HG02870 (cell line): ENCODE data around the gene JAKMIP3.
A peak's percentile ranks its signal among the peaks of the same experiment; 100 is the strongest.

Source experiments
- ATAC-seq: cut with Tn5 transposase; IDR thresholded peaks from one replicate; pipeline ENCODE4 v1.9.1; 2021; ENCODE audit warnings: mild to moderate bottlenecking, moderate library complexity; ENCODE audit not compliant: unreplicated experiment

The JAKMIP3 gene

GRCh38 chr10:132065491-132066105, at the start of gene JAKMIP3:
TSS of gene JAKMIP3 (plus strand) at chr10:132065946. CDS start at chr10:132104809, 38,863 bp downstream.
- no peak for ATAC-seq

DNA sequence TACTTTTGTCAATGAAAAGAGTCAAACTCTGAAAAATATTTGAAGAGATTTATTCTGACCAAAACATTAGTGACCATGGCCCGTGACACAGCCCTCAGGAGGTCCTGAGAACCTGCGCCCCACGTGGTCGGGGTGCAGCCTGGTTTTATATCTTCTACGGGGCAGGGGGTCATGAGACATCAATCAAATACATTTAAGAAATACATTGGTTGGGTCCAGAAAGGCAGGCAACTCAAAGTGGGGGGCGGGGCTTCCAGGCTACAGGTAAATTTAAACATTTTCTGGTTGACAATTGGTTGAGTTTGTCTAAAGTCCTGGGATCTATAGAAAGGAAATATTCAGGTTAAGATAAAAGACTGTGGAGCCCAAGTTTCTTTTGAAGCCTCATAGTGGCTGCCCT, 49.2 kb upstream of the JAKMIP3 start:
- no peak for ATAC-seq

DNA sequence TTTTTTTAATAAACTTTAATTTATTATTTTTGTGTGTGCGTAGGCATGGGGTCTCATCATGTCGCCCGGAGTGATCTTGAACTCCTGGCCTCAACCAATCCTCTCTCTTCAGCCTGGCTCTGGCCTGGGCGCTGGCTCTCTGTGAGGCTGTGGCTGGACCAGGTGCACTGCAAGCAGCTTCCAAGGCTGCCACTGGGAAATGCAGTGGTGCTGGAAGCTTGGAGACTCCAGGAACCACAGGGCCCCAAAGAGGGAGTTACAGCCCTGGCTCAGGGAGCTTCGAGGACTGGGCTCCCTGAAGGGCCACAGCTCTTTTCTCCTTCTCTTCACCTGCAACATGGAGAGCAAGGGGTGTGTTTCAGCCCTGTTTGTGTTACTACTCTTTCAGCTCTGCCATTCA, 47.3 kb upstream of the JAKMIP3 start:
- ATAC-seq = no peak

DNA sequence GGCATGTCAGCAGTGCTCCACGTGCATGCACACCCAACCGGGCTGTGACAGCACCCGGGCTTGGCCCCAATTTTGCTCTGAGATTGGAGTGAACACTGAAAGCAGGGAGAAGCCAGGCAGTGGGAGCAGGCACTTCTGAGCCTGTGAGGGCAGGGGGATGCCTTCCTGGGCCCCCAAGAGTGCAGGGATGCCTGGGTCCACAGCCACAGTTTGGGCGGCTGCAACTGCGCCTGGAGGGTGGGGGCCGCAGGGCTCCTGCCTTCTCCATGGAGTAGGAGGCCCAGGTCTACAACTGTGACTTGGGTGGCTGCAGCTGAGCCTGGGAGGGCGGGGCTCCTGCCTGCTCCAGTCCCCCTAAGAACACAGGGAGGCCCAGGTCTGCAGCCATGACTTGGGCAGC, 46.4 kb upstream of the JAKMIP3 start:
- ATAC-seq = no peak

GRCh38 chr10:132020456-132020855, 45.3 kb upstream of the JAKMIP3 start:
- no peak for ATAC-seq

DNA sequence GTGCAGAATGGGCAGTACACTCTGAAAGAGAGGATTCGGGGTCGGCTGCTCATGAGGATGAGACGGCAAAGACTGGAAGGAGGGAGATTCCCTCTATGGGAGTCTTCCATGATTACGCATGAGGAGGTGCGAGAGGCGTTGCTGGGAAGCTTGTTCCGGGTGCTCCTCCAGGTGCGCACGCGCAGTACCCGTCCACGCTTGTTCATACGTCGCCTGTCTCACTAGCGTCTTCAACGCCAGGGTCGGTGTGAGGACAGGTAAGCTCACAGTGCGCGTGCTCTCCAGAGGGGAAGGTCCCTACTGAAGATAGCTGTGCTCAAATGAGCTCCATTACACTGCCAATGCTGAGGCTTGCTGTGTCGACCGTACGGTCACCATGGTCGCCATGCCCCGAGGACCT, 44.7 kb upstream of the JAKMIP3 start:
- no peak for ATAC-seq

GRCh38 chr10:132021504-132022143, 44.1 kb upstream of the JAKMIP3 start:
- ATAC-seq = no peak

DNA sequence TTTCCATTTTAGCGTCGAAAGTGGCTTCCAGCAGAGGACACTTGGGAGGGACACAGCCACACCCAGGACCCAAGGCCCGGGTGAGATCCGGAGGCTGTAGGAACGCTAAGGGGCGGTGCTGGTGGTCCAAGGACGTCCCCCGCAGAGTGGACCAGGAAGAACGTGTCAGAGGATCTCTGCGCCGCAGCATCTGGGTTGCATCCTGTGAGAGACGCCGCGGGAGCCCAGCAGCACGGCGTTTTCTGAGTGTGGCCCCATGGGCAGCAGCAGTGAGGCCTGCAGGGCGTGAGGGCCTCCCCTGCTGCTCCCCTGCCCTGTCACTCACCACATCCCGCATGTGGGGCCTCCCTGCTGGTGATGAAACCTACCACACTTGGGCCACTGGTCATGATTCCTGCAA, 43.5 kb upstream of the JAKMIP3 start:
- ATAC-seq = no peak

DNA sequence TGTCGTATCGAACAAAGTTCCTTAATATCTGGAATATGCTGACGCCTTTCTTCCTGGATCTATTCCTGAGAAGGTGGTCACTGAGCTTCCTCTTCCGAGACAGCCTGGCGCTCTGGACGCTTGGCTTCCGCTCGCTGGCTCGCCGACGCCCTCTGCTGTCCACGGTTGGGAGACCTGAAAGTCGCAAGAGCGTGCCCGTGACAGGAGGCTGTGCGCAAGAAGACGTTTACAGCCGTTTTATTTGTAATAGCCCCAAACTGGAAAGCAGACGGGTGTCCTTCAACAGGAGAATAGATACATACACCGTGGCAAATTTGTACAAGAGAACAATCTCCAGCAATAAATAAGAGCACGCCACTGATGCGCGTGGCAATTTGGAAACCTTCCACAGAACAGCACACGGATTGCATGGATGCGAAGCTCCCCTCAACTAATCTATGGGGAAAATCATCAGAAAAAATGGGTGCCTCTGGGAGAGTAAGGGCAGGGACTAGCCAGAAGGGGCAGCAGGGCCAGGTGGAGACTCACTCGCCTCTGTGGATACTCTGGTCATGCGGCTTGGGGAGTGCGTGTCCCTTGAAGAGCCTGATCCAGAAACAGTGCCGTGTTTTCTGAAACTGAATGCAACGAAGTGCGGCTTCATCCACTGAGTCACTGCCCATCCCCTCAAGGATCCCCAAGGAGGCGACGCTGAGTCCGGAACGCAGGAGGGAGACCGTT, 42.5 kb upstream of the JAKMIP3 start:
- ATAC-seq = peak; percentile 71

GRCh38 chr10:132027423-132027983, 38.2 kb upstream of the JAKMIP3 start:
- ATAC-seq = no peak

DNA sequence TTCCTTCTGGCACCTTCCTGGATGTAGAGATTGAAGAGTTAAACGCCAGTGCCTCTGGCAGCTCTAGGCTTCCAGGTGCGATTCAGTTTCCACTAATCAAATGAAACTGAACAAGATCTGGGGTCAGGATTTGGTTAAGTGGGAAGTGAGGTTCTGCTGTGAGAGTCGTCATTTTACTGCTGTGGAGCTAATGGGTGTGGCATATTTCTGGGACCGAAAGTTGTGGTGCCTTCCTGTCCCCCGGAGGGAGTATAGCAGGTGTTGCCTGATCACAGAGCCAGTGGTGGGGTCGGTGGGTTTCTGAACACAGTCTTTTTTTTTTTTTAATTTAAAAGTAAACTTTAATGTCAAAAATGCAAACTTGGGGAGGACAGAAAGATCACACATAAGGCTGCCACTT, 37.0 kb upstream of the JAKMIP3 start:
- no peak for ATAC-seq

GRCh38 chr10:132030898-132031463, 34.8 kb upstream of the JAKMIP3 start:
- ATAC-seq = no peak

GRCh38 chr10:132033632-132034031, 32.1 kb upstream of the JAKMIP3 start:
- no peak for ATAC-seq

DNA sequence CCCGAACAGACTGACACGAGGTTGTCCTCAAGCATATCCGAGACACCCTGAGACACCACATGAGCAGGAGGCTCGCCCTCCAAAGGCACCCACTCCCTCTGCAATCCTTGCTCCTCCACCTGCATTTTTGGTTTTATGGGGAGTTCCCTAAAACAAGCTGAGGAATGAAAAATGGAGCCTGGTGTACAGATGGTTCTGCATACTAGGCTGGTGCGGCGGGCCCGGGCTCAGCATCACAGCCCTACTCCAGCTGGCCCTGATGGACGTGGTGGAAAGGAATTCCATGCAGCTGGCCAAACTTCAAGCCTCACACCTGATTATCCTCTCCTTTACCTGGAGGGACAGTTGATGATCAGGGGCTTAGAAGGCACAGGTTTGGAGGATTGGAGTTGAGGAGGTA, 30.3 kb upstream of the JAKMIP3 start:
- no peak for ATAC-seq

DNA sequence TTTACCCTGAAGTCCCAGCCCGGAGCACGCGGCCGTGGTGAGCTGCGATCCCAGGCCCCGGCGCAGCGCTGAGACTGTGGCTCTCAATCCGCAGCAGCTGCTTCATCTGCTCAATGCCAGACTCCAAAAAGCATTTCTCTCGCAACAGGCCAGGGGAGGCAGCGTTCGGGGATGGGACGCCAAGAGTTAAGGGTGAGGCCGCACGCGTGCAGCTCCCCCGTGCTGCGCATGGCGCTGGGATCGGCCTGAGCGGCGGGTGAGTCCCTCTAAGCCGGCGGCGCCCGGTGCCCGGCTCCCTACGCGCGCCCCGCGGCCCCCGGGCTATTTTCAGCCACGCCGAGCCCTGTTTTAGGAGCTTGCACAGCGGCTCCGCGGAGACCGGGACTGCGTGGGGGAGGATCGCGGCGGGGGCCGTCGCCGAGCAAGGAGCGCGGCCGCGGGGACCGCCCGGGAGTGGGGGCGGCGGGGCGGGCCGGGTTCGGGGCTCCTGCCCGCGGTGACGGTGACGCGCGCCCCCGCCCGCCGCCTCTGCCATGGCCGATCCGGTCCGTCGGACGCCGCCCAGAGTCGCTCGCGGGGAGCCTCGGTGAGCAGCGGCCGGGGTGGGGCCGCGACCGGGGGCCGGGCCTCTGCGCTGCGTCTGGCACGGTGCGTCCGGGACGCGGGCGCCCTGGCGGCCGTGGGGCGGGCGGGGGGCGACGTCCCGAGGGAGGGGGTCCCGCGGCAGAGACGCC, 29.4 kb upstream of the JAKMIP3 start:
- ATAC-seq = no peak

GRCh38 chr10:132036887-132037675, 28.7 kb upstream of the JAKMIP3 start:
- no peak for ATAC-seq

DNA sequence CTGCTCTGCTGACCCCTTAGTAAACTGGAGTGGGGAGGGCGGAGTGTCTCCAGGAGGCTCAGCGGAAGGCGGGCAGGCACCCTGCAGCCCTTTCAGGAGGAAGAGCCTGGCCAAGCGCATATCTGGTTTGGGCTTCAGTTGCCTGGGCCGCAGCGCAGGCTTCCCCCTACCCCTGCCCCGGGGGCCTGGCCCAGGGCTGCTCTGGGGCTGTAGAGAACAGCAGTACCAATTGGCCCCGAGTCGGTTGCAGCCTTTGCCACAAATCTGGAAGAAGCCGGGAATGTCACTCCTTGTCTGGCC, 28.1 kb upstream of the JAKMIP3 start:
- ATAC-seq = no peak

- ATAC-seq = no peak
Measured at GRCh38 chr10:132039371-132039770, 26.4 kb upstream of the JAKMIP3 start.

GRCh38 chr10:132040046-132040445, 25.7 kb upstream of the JAKMIP3 start:
- no peak for ATAC-seq

DNA sequence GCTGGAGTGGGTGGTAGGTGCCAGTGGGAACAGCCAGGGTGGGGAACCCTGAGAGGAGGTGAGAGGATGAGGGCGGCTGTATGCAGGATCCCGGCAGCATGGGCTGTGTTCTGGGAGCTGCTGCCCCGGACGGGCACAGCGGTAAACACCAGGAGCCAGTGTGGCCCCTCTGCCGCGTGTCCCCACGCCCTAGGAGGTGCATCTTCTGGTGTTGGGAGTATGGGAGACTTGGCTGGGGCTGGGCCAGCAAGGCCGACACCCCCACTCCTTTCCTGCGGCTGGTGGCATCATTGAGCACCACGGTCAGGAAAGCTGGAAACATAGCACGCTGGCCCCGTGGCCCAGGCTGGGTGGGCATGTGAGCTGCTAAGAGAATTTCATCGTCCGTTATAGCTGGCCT, 24.4 kb upstream of the JAKMIP3 start:
- no peak for ATAC-seq
